Measurements from ENCODE around the gene PPIB.
"Not testable (repeated sequence)": the region's sequence is repeated elsewhere in the genome, so short reads cannot be mapped to it uniquely, and the experiment has no call there.

Gene PPIB

GRCh38 chr15:64137226-64137833, 25.5 kb downstream of the PPIB start:
- no peak for ATAC-seq

- ATAC-seq = no peak
Observed at GRCh38 chr15:64136347-64136746, 26.5 kb downstream of the PPIB start.

GRCh38 chr15:64134345-64134829, 28.4 kb downstream of the PPIB start:
- no peak for ATAC-seq

GRCh38 chr15:64133623-64134344, 29.0 kb downstream of the PPIB start:
- no peak for ATAC-seq

- ATAC-seq = no peak
Observed at GRCh38 chr15:64132217-64132616, 30.6 kb downstream of the PPIB start.

- no peak for ATAC-seq
Observed at GRCh38 chr15:64131547-64131946, 31.3 kb downstream of the PPIB start.

- ATAC-seq = no peak
Observed at GRCh38 chr15:64130159-64130558, 32.7 kb downstream of the PPIB start.

- ATAC-seq = no peak
Observed at GRCh38 chr15:64127521-64128270, 35.1 kb downstream of the PPIB start.

GRCh38 chr15:64125978-64126377, 36.8 kb downstream of the PPIB start:
- ATAC-seq = no peak

GRCh38 chr15:64122936-64123351, 39.9 kb downstream of the PPIB start:
- no peak for ATAC-seq

GRCh38 chr15:64122444-64122843, 40.4 kb downstream of the PPIB start:
- no peak for ATAC-seq

GRCh38 chr15:64121614-64122013, 41.2 kb downstream of the PPIB start:
- ATAC-seq = no peak

- ATAC-seq = not testable (repeated sequence)
Observed at GRCh38 chr15:64120322-64120721, 42.5 kb downstream of the PPIB start.

GRCh38 chr15:64117759-64118487, 44.9 kb downstream of the PPIB start:
- no peak for ATAC-seq

- ATAC-seq = peak; percentile 56 to 82
Observed at GRCh38 chr15:64112904-64113303, 49.9 kb downstream of the PPIB start.

- ATAC-seq = no peak
Observed at GRCh38 chr15:64112073-64112772, 50.6 kb downstream of the PPIB start.

- no peak for ATAC-seq
Observed at GRCh38 chr15:64111679-64112050, 51.2 kb downstream of the PPIB start.

GRCh38 chr15:64110950-64111678, 51.7 kb downstream of the PPIB start:
- peak in 1 of 2 donors; percentile 44 for ATAC-seq

GRCh38 chr15:64110108-64110701, 52.6 kb downstream of the PPIB start:
- not testable (repeated sequence) for ATAC-seq

GRCh38 chr15:64107337-64107736, 55.5 kb downstream of the PPIB start:
- ATAC-seq = no peak
